Islet of Langerhans (tissue), 1 donor: ENCODE measurements around the gene MYH11.
"Not testable (repeated sequence)": the region's sequence is repeated elsewhere in the genome, so short reads cannot be mapped to it uniquely, and the experiment has no call there.

Experiments used
- FAIRE-seq: peaks from one replicate; lab custom pipeline; 2011; peaks lifted over from hg19 to GRCh38; lab: Jason Lieb, UNC

Gene MYH11

GRCh38 chr16:15876503-15876902 is 19.7 kb upstream of the MYH11 start:
- FAIRE-seq = no peak

GRCh38 chr16:15874745-15875314 is 18.0 kb upstream of the MYH11 start:
- FAIRE-seq = no peak

- FAIRE-seq = no peak
These were observed 16.9 kb upstream of the MYH11 start for GRCh38 chr16:15873737-15874136.

- no peak for FAIRE-seq
These were observed 16.5 kb upstream of the MYH11 start for GRCh38 chr16:15873301-15873700.

- no peak for FAIRE-seq
These were observed 13.2 kb upstream of the MYH11 start for GRCh38 chr16:15870011-15870410.

- no peak for FAIRE-seq
These were observed 9.6 kb upstream of the MYH11 start for GRCh38 chr16:15866451-15866850.

- no peak for FAIRE-seq
These were observed 8.9 kb upstream of the MYH11 start for GRCh38 chr16:15865742-15866141.

GRCh38 chr16:15864939-15865338 is 8.1 kb upstream of the MYH11 start:
- no peak for FAIRE-seq

- FAIRE-seq = no peak
These were observed 5.2 kb upstream of the MYH11 start for GRCh38 chr16:15861996-15862395.

GRCh38 chr16:15858921-15859668 is 2.3 kb upstream of the MYH11 start:
- FAIRE-seq = no peak

GRCh38 chr16:15857724-15858560 is 1.1 kb upstream of the MYH11 start:
- no peak for FAIRE-seq

- no peak for FAIRE-seq
These were observed 646 bp downstream of the MYH11 start for GRCh38 chr16:15856182-15856581.

GRCh38 chr16:15855704-15856003 is 1.2 kb downstream of the MYH11 start:
- FAIRE-seq = no peak

- FAIRE-seq = no peak
These were observed 1.7 kb downstream of the MYH11 start for GRCh38 chr16:15854906-15855703.

- FAIRE-seq = no peak
These were observed 2.8 kb downstream of the MYH11 start for GRCh38 chr16:15854061-15854460.

GRCh38 chr16:15853021-15853420 is 3.8 kb downstream of the MYH11 start:
- FAIRE-seq = no peak

- not testable (repeated sequence) for FAIRE-seq
These were observed 6.3 kb downstream of the MYH11 start for GRCh38 chr16:15850555-15850954.

- FAIRE-seq = no peak
These were observed 7.4 kb downstream of the MYH11 start for GRCh38 chr16:15849209-15849981.

GRCh38 chr16:15847611-15848175 is 9.1 kb downstream of the MYH11 start:
- FAIRE-seq = no peak

GRCh38 chr16:15846510-15846909 is 10.3 kb downstream of the MYH11 start:
- FAIRE-seq = no peak

- no peak for FAIRE-seq
These were observed 13.1 kb downstream of the MYH11 start for GRCh38 chr16:15843635-15844279.
